GM23338 (cell line): Measurements from ENCODE around the gene ACP6. TPM values are rescaled to one million over a fixed set of nuclear protein-coding genes. Genes with fewer than 3 reads are reported as not detected.

Experiments
- ATAC-seq: fragments of 200-7000 bp; cut with Tn5 transposase; 3 replicates; pipeline ENCODE4 v1.9.1; 2020
- DNase-seq: peaks from one replicate; pipeline ENCODE4 v3.0.0-alpha.2; 2015; ENCODE audit warnings: low spot score
- H2AFZ ChIP-seq: fragments of 200-600 bp; sonication (generic); 2 replicates; pipeline ENCODE4 v1.8.0; 2016; ENCODE audit warnings: antibody characterized with exemption, mild to moderate bottlenecking, moderate library complexity
- H3F3A ChIP-seq: fragments of 200-600 bp; sonication (generic); replicated peaks from 2 replicates; pipeline ENCODE4 v1.8.0; 2017; ENCODE audit warnings: antibody characterized with exemption, mixed run types, low read depth
- H3K27ac ChIP-seq: fragments of 200-600 bp; sonication (generic); 2 replicates; pipeline ENCODE4 v1.6.1; 2016; ENCODE audit warnings: low read depth
- H3K27me3 ChIP-seq: fragments of 200-600 bp; sonication (generic); 2 replicates; pipeline ENCODE4 v1.8.0; 2016; ENCODE audit warnings: mild to moderate bottlenecking, mixed run types, moderate library complexity; ENCODE audit not compliant: insufficient read depth
- H3K36me3 ChIP-seq: fragments of 200-600 bp; sonication (generic); 2 replicates; pipeline ENCODE4 v1.8.0; 2016; ENCODE audit warnings: mild to moderate bottlenecking; ENCODE audit not compliant: insufficient read depth
- H3K4me1 ChIP-seq: fragments of 200-600 bp; sonication (generic); 2 replicates; pipeline ENCODE4 v1.8.0; 2016; ENCODE audit warnings: mild to moderate bottlenecking, moderate library complexity; ENCODE audit not compliant: insufficient read depth
- H3K4me2 ChIP-seq: fragments of 200-600 bp; sonication (generic); 2 replicates; pipeline ENCODE4 v1.7.1; 2017; ENCODE audit warnings: mixed run types
- H3K4me3 ChIP-seq: fragments of 200-600 bp; sonication (generic); 2 replicates; pipeline ENCODE4 v1.6.1; 2016; ENCODE audit warnings: mixed run types
- H3K79me2 ChIP-seq: fragments of 200-600 bp; sonication (generic); replicated peaks from 2 replicates; pipeline ENCODE4 v1.8.0; 2017; ENCODE audit warnings: mild to moderate bottlenecking; ENCODE audit not compliant: insufficient read depth
- H3K9me2 ChIP-seq: fragments of 200-600 bp; sonication (generic); 2 replicates; pipeline ENCODE4 v1.8.0; 2017; ENCODE audit not compliant: insufficient read depth
- H4K20me1 ChIP-seq: fragments of 200-600 bp; sonication (generic); replicated peaks from 2 replicates; pipeline ENCODE4 v1.8.0; 2017; ENCODE audit warnings: mild to moderate bottlenecking; ENCODE audit not compliant: insufficient read depth
- H3K27ac Mint-ChIP-seq: 2 replicates; pipeline ENCODE4 v1.8.0; 2020; ENCODE audit warnings: inconsistent platforms, mild to moderate bottlenecking, moderate library complexity, mixed read lengths
- H3K27me3 Mint-ChIP-seq: 3 replicates; pipeline ENCODE4 v1.8.0; 2022; ENCODE audit warnings: low read depth, mild to moderate bottlenecking, moderate library complexity, mixed read lengths, inconsistent platforms; ENCODE audit not compliant: insufficient read depth, poor library complexity
- H3K36me3 Mint-ChIP-seq: 3 replicates; pipeline ENCODE4 v1.8.0; 2021; ENCODE audit warnings: low read depth, mild to moderate bottlenecking, inconsistent platforms, moderate library complexity, mixed read lengths
- H3K4me1 Mint-ChIP-seq: 3 replicates; pipeline ENCODE4 v1.8.0; 2020; ENCODE audit warnings: mild to moderate bottlenecking, inconsistent platforms, mixed read lengths
- H3K4me3 Mint-ChIP-seq: 3 replicates; pipeline ENCODE4 v1.8.0; 2021; ENCODE audit warnings: moderate library complexity, mild to moderate bottlenecking, inconsistent platforms, mixed read lengths
- H3K9me3 Mint-ChIP-seq: 3 replicates; pipeline ENCODE4 v1.8.0; 2020; ENCODE audit warnings: moderate library complexity, mild to moderate bottlenecking, inconsistent platforms, mixed read lengths
- POLR2AphosphoS5 ChIP-seq: IDR thresholded peaks from 2 replicates; pipeline ENCODE4 v1.6.1; 2016; ENCODE audit warnings: antibody characterized with exemption, low read depth
- polyA plus RNA-seq: library from polyadenylated mRNA; unstranded; fragments of >200 nt; fragmentation: Nextera tagmentation; extraction: Ambion mirVana; gene quantifications from 2 replicates; pipeline ENCODE4 v1.2.1, GENCODE V29; 2016
- total RNA-seq: library from RNA; depleted of rRNA; stranded (reverse); fragments of >200 nt; shearing (Covaris generic); gene quantifications from 2 replicates; pipeline ENCODE4 v1.2.3, GENCODE V29; 2014
- TF ChIP-seq, protein P1 (sequence below): fragments of 250-450 bp; sonication (Bioruptor Pico); IDR thresholded peaks from 2 replicates; pipeline ENCODE4 v1.5.0; 2020; ENCODE audit warnings: mild to moderate bottlenecking, moderate library complexity

ACP6 gene
- total and polyA plus RNA-seq, 2 experiments from 2014 or later = 20.6 to 26.5 TPM

DNA sequence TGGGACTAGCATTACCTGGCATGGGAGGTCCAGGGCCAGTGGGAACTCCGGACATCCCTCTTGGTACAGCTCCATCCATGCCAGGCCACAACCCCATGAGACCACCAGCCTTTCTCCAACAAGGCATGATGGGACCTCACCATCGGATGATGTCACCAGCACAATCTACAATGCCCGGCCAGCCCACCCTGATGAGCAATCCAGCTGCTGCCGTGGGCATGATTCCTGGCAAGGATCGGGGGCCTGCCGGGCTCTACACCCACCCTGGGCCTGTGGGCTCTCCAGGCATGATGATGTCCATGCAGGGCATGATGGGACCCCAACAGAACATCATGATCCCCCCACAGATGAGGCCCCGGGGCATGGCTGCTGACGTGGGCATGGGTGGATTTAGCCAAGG lies 45.8 kb downstream of the ACP6 start:
- H3K27ac Mint-ChIP-seq = no peak overlapping the region

More for the DNA sequence above, 45.8 kb downstream of the ACP6 start:
- Histone ChIP-seq H2AFZ (no peak overlapping the region), H3K36me3 (peaks cover under 1% of the 10 kb centered on the region; the same call in 1 of the 2 replicates), H3K4me2 (no peak overlapping the region), H3K4me1 (peaks cover 21% of the 10 kb centered on the region), H3F3A (no peaks in the 10 kb centered on the region; the same call in 1 of the 2 replicates), H4K20me1 (no peaks in the 10 kb centered on the region; the same call in 1 of the 2 replicates), H3K27ac (no peak overlapping the region), H3K9me2 (no peaks in the 10 kb centered on the region; the same call in 1 of the 2 replicates), H3K4me3 (no peak overlapping the region), H3K27me3 (no peaks in the 10 kb centered on the region), H3K79me2 (no peaks in the 10 kb centered on the region)
- Mint-ChIP-seq H3K27me3 (peaks cover 2% of the 10 kb centered on the region), H3K4me1 (peaks cover 29% of the 10 kb centered on the region), H3K36me3 (peaks cover 50% of the 10 kb centered on the region), H3K4me3 (no peak overlapping the region), H3K9me3 (no peaks in the 10 kb centered on the region; the same call in 2 of the 3 replicates)
- no peak for DNase-seq
- TF ChIP-seq POLR2AphosphoS5 = no peak
- TF ChIP-seq, protein P1, sequence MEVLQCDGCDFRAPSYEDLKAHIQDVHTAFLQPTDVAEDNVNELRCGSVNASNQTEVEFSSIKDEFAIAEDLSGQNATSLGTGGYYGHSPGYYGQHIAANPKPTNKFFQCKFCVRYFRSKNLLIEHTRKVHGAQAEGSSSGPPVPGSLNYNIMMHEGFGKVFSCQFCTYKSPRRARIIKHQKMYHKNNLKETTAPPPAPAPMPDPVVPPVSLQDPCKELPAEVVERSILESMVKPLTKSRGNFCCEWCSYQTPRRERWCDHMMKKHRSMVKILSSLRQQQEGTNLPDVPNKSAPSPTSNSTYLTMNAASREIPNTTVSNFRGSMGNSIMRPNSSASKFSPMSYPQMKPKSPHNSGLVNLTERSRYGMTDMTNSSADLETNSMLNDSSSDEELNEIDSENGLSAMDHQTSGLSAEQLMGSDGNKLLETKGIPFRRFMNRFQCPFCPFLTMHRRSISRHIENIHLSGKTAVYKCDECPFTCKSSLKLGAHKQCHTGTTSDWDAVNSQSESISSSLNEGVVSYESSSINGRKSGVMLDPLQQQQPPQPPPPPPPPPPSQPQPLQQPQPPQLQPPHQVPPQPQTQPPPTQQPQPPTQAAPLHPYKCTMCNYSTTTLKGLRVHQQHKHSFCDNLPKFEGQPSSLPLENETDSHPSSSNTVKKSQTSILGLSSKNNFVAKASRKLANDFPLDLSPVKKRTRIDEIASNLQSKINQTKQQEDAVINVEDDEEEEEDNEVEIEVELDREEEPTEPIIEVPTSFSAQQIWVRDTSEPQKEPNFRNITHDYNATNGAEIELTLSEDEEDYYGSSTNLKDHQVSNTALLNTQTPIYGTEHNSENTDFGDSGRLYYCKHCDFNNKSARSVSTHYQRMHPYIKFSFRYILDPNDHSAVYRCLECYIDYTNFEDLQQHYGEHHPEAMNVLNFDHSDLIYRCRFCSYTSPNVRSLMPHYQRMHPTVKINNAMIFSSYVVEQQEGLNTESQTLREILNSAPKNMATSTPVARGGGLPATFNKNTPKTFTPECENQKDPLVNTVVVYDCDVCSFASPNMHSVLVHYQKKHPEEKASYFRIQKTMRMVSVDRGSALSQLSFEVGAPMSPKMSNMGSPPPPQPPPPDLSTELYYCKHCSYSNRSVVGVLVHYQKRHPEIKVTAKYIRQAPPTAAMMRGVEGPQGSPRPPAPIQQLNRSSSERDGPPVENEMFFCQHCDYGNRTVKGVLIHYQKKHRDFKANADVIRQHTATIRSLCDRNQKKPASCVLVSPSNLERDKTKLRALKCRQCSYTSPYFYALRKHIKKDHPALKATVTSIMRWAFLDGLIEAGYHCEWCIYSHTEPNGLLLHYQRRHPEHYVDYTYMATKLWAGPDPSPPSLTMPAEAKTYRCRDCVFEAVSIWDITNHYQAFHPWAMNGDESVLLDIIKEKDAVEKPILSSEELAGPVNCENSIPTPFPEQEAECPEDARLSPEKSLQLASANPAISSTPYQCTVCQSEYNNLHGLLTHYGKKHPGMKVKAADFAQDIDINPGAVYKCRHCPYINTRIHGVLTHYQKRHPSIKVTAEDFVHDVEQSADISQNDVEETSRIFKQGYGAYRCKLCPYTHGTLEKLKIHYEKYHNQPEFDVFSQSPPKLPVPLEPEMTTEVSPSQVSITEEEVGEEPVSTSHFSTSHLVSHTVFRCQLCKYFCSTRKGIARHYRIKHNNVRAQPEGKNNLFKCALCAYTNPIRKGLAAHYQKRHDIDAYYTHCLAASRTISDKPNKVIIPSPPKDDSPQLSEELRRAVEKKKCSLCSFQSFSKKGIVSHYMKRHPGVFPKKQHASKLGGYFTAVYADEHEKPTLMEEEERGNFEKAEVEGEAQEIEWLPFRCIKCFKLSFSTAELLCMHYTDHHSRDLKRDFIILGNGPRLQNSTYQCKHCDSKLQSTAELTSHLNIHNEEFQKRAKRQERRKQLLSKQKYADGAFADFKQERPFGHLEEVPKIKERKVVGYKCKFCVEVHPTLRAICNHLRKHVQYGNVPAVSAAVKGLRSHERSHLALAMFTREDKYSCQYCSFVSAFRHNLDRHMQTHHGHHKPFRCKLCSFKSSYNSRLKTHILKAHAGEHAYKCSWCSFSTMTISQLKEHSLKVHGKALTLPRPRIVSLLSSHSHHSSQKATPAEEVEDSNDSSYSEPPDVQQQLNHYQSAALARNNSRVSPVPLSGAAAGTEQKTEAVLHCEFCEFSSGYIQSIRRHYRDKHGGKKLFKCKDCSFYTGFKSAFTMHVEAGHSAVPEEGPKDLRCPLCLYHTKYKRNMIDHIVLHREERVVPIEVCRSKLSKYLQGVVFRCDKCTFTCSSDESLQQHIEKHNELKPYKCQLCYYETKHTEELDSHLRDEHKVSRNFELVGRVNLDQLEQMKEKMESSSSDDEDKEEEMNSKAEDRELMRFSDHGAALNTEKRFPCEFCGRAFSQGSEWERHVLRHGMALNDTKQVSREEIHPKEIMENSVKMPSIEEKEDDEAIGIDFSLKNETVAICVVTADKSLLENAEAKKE = no peak
- no peak for ATAC-seq
